ENCODE results near the gene SRPK2.

GRCh38 chr7:105084581-105084980, 304.1 kb downstream of the SRPK2 start:
- no peak for TF ChIP-seq GTF2I (CRISPR knock-in tag; conservative IDR thresholded peaks at IDR 0.05)
- no peak for TF ChIP-seq USF1 (CRISPR knock-in tag; IDR thresholded peaks at IDR 0.05)
- TF ChIP-seq, protein P1, sequence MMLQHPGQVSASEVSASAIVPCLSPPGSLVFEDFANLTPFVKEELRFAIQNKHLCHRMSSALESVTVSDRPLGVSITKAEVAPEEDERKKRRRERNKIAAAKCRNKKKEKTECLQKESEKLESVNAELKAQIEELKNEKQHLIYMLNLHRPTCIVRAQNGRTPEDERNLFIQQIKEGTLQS (CRISPR knock-in tag; conservative IDR thresholded peaks at IDR 0.05), result no peak
- TF ChIP-seq ZNF281 (CRISPR knock-in tag; IDR thresholded peaks at IDR 0.05), result no peak
- no peak for TF ChIP-seq TP53 (CRISPR knock-in tag; IDR thresholded peaks at IDR 0.05)
- TF ChIP-seq KAT7 (CRISPR knock-in tag; IDR thresholded peaks at IDR 0.05; ENCODE audit: borderline replicate concordance), result no peak
- TF ChIP-seq, protein P2, sequence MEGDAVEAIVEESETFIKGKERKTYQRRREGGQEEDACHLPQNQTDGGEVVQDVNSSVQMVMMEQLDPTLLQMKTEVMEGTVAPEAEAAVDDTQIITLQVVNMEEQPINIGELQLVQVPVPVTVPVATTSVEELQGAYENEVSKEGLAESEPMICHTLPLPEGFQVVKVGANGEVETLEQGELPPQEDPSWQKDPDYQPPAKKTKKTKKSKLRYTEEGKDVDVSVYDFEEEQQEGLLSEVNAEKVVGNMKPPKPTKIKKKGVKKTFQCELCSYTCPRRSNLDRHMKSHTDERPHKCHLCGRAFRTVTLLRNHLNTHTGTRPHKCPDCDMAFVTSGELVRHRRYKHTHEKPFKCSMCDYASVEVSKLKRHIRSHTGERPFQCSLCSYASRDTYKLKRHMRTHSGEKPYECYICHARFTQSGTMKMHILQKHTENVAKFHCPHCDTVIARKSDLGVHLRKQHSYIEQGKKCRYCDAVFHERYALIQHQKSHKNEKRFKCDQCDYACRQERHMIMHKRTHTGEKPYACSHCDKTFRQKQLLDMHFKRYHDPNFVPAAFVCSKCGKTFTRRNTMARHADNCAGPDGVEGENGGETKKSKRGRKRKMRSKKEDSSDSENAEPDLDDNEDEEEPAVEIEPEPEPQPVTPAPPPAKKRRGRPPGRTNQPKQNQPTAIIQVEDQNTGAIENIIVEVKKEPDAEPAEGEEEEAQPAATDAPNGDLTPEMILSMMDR (IDR thresholded peaks at IDR 0.05), result no peak
- no peak for TF ChIP-seq E2F5 (CRISPR knock-in tag; IDR thresholded peaks at IDR 0.05)
- no peak for TF ChIP-seq ZNF121 (CRISPR knock-in tag; IDR thresholded peaks at IDR 0.05)
- TF ChIP-seq, protein P3, sequence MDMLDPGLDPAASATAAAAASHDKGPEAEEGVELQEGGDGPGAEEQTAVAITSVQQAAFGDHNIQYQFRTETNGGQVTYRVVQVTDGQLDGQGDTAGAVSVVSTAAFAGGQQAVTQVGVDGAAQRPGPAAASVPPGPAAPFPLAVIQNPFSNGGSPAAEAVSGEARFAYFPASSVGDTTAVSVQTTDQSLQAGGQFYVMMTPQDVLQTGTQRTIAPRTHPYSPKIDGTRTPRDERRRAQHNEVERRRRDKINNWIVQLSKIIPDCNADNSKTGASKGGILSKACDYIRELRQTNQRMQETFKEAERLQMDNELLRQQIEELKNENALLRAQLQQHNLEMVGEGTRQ (CRISPR knock-in tag; IDR thresholded peaks at IDR 0.05), result no peak
- TF ChIP-seq HMGXB4 (CRISPR knock-in tag; IDR thresholded peaks at IDR 0.05), result no peak
- no peak for TF ChIP-seq FOXP1 (CRISPR knock-in tag; IDR thresholded peaks at IDR 0.05; ENCODE audit: borderline replicate concordance)
- no peak for TF ChIP-seq MAX (CRISPR knock-in tag; IDR thresholded peaks at IDR 0.05)
